ENCODE data around the gene EPS15.

Gene EPS15

GRCh38 chr1:51519048-51519864 lies at the start of gene EPS15:
EPS15 (minus strand) TSS chr1:51519266; CDS start chr1:51519231, 35 bp downstream.
- TF ChIP-seq CTCF (conservative IDR thresholded peaks at IDR 0.05; ENCODE audit: control insufficient read depth, insufficient read depth, low read depth, low read length): no peak
- DNase-seq (ENCODE audit: low read depth): peak; percentile 70
- H3K4me3 ChIP-seq (ENCODE audit: control insufficient read depth, low read depth, low read length): peak within 1 kb of the TSS; percentile 87

DNA sequence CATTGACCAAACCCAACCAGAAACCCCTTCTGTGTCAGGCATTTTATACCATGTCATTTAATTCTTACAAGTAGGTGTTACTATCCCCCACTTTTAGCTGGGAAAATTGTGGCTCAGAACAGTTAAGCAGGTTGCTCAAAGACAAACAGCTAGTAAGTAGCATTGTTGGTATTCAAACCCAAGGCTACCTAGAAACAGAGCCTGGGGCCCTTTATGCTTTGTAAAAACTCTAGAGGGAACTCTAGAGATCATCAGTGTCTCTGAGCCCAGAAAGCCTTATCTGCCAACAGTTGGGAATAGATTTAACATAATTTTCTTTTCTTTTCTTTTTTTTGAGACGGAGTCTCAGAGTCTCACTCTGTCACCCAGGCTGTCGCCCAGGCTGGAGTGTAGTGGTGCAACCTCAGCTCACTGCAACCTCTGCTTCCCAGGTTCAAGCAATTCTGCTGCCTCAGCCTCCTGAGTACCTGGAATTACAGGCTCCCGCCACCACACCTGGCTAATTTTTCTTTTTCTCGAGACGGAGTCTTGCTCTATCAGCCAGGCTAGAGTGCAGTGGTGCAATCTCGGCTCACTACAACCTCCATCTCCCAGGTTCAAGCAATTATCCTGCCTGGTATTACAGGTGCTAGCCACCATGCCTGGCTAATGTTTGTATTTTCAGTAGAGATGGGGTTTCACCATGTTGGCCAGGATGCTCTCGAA lies 49.3 kb upstream of the EPS15 start:
- H3K4me3 ChIP-seq (ENCODE audit: control insufficient read depth, low read depth, low read length): no peak overlapping the region
- no peak for TF ChIP-seq CTCF (conservative IDR thresholded peaks at IDR 0.05; ENCODE audit: control insufficient read depth, insufficient read depth, low read depth, low read length)
- no peak for DNase-seq (ENCODE audit: low read depth)

GRCh38 chr1:51567653-51568052 lies 48.6 kb upstream of the EPS15 start:
- no peak overlapping the region for H3K4me3 ChIP-seq (ENCODE audit: control insufficient read depth, low read depth, low read length)
- TF ChIP-seq CTCF (conservative IDR thresholded peaks at IDR 0.05; ENCODE audit: control insufficient read depth, insufficient read depth, low read depth, low read length): no peak
- DNase-seq (ENCODE audit: low read depth): peak; percentile 98

DNA sequence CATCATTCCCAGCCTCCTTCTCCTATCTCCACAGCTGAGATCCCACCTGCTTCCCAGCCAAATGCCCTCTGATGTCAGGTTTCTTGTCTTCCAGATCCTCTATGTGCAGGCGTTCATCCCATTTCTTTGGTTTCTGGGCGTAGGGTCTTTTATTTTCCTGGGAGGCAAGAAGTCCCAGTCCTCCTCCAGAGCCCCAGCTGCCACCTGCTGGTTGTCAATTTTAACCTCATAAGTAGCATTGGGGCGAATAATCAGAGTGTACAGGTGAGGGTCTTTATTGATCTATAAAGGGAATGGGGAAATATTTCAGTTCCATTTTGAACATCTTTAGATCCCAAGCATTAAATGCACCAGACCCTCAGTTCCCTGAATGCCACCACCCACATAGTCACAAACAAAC lies 47.2 kb upstream of the EPS15 start:
- H3K4me3 ChIP-seq (ENCODE audit: control insufficient read depth, low read depth, low read length): no peak overlapping the region
- no peak for TF ChIP-seq CTCF (conservative IDR thresholded peaks at IDR 0.05; ENCODE audit: control insufficient read depth, insufficient read depth, low read depth, low read length)
- DNase-seq (ENCODE audit: low read depth): no peak

DNA sequence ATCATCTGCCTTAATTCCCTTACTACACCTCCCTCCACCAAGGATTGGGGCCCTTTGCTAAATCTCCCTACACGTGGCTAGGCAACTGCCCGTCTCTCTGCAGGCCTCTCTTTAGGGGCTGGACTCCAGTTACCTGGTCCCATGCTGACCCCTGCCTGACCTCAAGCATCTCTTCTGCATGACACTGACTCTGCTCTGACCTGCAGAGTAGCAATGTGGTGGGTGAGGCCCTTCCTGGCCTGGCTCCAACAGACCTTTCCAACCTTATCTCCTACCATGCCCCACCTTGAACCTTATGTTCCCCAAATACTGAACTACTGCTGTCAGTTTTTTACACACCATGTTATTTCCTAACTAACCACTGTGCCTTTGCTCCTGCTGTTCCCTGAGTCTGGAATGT lies 45.9 kb upstream of the EPS15 start:
- no peak overlapping the region for H3K4me3 ChIP-seq (ENCODE audit: control insufficient read depth, low read depth, low read length)
- TF ChIP-seq CTCF (conservative IDR thresholded peaks at IDR 0.05; ENCODE audit: control insufficient read depth, insufficient read depth, low read depth, low read length): no peak
- DNase-seq (ENCODE audit: low read depth): no peak

GRCh38 chr1:51564124-51564523 lies 45.1 kb upstream of the EPS15 start:
- H3K4me3 ChIP-seq (ENCODE audit: control insufficient read depth, low read depth, low read length): no peak overlapping the region
- DNase-seq (ENCODE audit: low read depth): peak; percentile 51
- TF ChIP-seq CTCF (conservative IDR thresholded peaks at IDR 0.05; ENCODE audit: control insufficient read depth, insufficient read depth, low read depth, low read length): no peak
